AG04450 (cell line): ENCODE results near the gene GBP5. TPM values are rescaled to one million over a fixed set of nuclear protein-coding genes. Genes with fewer than 3 reads are reported as not detected.

Experiments
- CTCF ChIA-PET: fragments of 300-600, 350-600 bp; formaldehyde crosslinking; extraction: SDS; loops from one replicate; lab custom pipeline; 2022; ENCODE audit warnings: antibody characterized with exemption, inconsistent platforms; lab: Charles Lee
- POLR2A ChIA-PET: fragments of 350-600 bp; formaldehyde crosslinking; extraction: SDS; loops from one replicate; lab custom pipeline; 2021; ENCODE audit warnings: antibody characterized with exemption, inconsistent platforms; lab: Yijun Ruan, JAX
- DNase-seq: peaks from one replicate; pipeline ENCODE4 v3.0.0-alpha.2; 2011; ENCODE audit warnings: low read depth, low spot score
- H3K27ac ChIP-seq: one replicate; pipeline ENCODE4 v1.5.1; 2012; ENCODE audit warnings: low read depth, low read length, control low read depth
- H3K27me3 ChIP-seq: one replicate; pipeline ENCODE4 v1.6.0; 2012; ENCODE audit warnings: low read length; ENCODE audit not compliant: control insufficient read depth, insufficient read depth
- H3K4me3 ChIP-seq: 2 replicates; pipeline ENCODE4 v1.5.1; 2011; ENCODE audit warnings: mild to moderate bottlenecking, low read depth, low read length, control low read depth
- H3K9me3 ChIP-seq: 2 replicates; pipeline ENCODE4 v1.5.1; 2012; ENCODE audit warnings: low read length; ENCODE audit not compliant: control insufficient read depth, insufficient read depth
- polyA plus RNA-seq: library from polyadenylated mRNA; depleted of rRNA; stranded (reverse); fragments of >200 nt; gene quantifications from 2 replicates; pipeline ENCODE4 v1.2.3, GENCODE V29; 2011; rRNA removed
- TF ChIP-seq, protein P1 (sequence below): IDR thresholded peaks from 2 replicates; pipeline ENCODE4 v1.5.1; 2011; ENCODE audit warnings: low read depth, low read length, control low read depth, inconsistent platforms

The GBP5 gene
- polyA plus RNA-seq, 1 experiment, result not detected

- Histone ChIP-seq H3K27ac (no peak overlapping the region), H3K4me3 (no peak overlapping the region), H3K9me3 (no peaks in the 10 kb centered on the region), H3K27me3 (no peaks in the 10 kb centered on the region)
- CTCF ChIA-PET, result no interaction called here
- DNase-seq, result no peak
- POLR2A ChIA-PET, result no interaction called here
- TF ChIP-seq, protein P1, sequence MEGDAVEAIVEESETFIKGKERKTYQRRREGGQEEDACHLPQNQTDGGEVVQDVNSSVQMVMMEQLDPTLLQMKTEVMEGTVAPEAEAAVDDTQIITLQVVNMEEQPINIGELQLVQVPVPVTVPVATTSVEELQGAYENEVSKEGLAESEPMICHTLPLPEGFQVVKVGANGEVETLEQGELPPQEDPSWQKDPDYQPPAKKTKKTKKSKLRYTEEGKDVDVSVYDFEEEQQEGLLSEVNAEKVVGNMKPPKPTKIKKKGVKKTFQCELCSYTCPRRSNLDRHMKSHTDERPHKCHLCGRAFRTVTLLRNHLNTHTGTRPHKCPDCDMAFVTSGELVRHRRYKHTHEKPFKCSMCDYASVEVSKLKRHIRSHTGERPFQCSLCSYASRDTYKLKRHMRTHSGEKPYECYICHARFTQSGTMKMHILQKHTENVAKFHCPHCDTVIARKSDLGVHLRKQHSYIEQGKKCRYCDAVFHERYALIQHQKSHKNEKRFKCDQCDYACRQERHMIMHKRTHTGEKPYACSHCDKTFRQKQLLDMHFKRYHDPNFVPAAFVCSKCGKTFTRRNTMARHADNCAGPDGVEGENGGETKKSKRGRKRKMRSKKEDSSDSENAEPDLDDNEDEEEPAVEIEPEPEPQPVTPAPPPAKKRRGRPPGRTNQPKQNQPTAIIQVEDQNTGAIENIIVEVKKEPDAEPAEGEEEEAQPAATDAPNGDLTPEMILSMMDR, result no peak
Observed at GRCh38 chr1:89254658-89255287, 17.9 kb downstream of the GBP5 start.

DNA sequence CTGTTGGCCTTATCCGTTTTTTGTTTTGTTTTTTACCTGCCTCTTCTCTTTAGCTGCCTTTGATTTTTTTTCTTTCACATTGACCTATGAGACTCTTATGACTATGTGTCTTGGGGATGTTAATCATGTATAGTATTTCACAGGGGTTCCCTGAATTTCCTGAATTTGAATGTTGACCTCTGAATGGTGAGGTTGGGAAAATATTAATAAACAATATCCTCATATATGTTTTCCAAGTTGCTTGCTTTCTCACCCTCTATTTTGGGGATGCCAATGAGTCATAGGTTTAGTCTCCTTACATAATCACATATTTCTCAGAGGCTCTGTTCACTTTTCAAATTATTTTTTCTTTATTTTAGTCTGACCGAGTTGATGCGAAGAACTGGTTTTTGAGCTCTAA is 29.6 kb downstream of the GBP5 start:
- Histone ChIP-seq H3K9me3 (no peaks in the 10 kb centered on the region), H3K4me3 (no peak overlapping the region), H3K27ac (no peak overlapping the region), H3K27me3 (no peaks in the 10 kb centered on the region)
- ChIA-PET CTCF (no interaction called here), POLR2A (no interaction called here)
- no peak for DNase-seq
- TF ChIP-seq, protein P1, result no peak

Other genes starting within 250 kb of the GBP5 start
- 77.1 and 94.1 TPM in 2 replicates for gene GBP3, start 250.0 kb downstream of the GBP5 start, polyA plus RNA-seq
- gene GBP1, start 207.7 kb downstream of the GBP5 start, polyA plus RNA-seq, result 86.2 and 103 TPM in 2 replicates
- 56.8 and 67.9 TPM in 2 replicates for gene GBP2, start 146.7 kb downstream of the GBP5 start, polyA plus RNA-seq
- not detected in 2 replicates for gene GBP7, start 96.9 kb downstream of the GBP5 start, polyA plus RNA-seq
- gene GBP4, start 73.9 kb downstream of the GBP5 start, polyA plus RNA-seq, result not detected in 2 replicates
- not detected in 2 replicates for gene GBP6, start 91.2 kb upstream of the GBP5 start, polyA plus RNA-seq